Measurements from ENCODE around the gene SPESP1.
"Not testable (repeated sequence)": the region's sequence is repeated elsewhere in the genome, so short reads cannot be mapped to it uniquely, and the experiment has no call there.

The SPESP1 gene

GRCh38 chr15:68930268-68931022 is at the start of gene SPESP1:
SPESP1 (plus strand) TSS chr15:68930525; CDS start chr15:68930654, 129 bp downstream.
- peak; percentile 75 for DNase-seq

GRCh38 chr15:68885070-68885469 is 45.3 kb upstream of the SPESP1 start:
- peak; percentile 82 for DNase-seq

GRCh38 chr15:68887120-68887519 is 43.2 kb upstream of the SPESP1 start:
- DNase-seq = no peak

- no peak for DNase-seq
Measured at GRCh38 chr15:68887819-68888218, 42.5 kb upstream of the SPESP1 start.

- no peak for DNase-seq
Measured at GRCh38 chr15:68888419-68888818, 41.9 kb upstream of the SPESP1 start.

- DNase-seq = no peak
Measured at GRCh38 chr15:68894208-68894607, 36.1 kb upstream of the SPESP1 start.

- DNase-seq = no peak
Measured at GRCh38 chr15:68896178-68896577, 34.1 kb upstream of the SPESP1 start.

GRCh38 chr15:68897016-68897415 is 33.3 kb upstream of the SPESP1 start:
- DNase-seq = no peak

- DNase-seq = no peak
Measured at GRCh38 chr15:68900027-68900426, 30.3 kb upstream of the SPESP1 start.

GRCh38 chr15:68907396-68907923 is 22.9 kb upstream of the SPESP1 start:
- DNase-seq = no peak

- no peak for DNase-seq
Measured at GRCh38 chr15:68909601-68910100, 20.7 kb upstream of the SPESP1 start.

GRCh38 chr15:68910341-68910740 is 20.0 kb upstream of the SPESP1 start:
- no peak for DNase-seq

- no peak for DNase-seq
Measured at GRCh38 chr15:68910816-68911215, 19.5 kb upstream of the SPESP1 start.

- peak; percentile 8 for DNase-seq
Measured at GRCh38 chr15:68921926-68922325, 8.4 kb upstream of the SPESP1 start.

- peak; percentile 76 for DNase-seq
Measured at GRCh38 chr15:68924866-68925560, 5.3 kb upstream of the SPESP1 start.

- DNase-seq = no peak
Measured at GRCh38 chr15:68933001-68933400, 2.7 kb downstream of the SPESP1 start.

GRCh38 chr15:68934341-68934740 is 4.0 kb downstream of the SPESP1 start:
- DNase-seq = no peak

- DNase-seq = no peak
Measured at GRCh38 chr15:68935400-68935937, 5.1 kb downstream of the SPESP1 start.

- no peak for DNase-seq
Measured at GRCh38 chr15:68939501-68939900, 9.2 kb downstream of the SPESP1 start.

- DNase-seq = no peak
Measured at GRCh38 chr15:68951813-68952212, 21.5 kb downstream of the SPESP1 start.

- no peak for DNase-seq
Measured at GRCh38 chr15:68957696-68958095, 27.4 kb downstream of the SPESP1 start.

- DNase-seq = no peak
Measured at GRCh38 chr15:68958597-68958996, 28.3 kb downstream of the SPESP1 start.

- no peak for DNase-seq
Measured at GRCh38 chr15:68962465-68962864, 32.1 kb downstream of the SPESP1 start.

GRCh38 chr15:68963719-68964118 is 33.4 kb downstream of the SPESP1 start:
- DNase-seq = not testable (repeated sequence)

Measured in fibroblast of upper back skin (primary cell).